IPS DF 6.9 (cell line): ENCODE data around the gene TFB1M.
"Not testable (repeated sequence)": the region's sequence is repeated elsewhere in the genome, so short reads cannot be mapped to it uniquely, and the experiment has no call there.

Experiments used
- DNase-seq: peaks from one replicate; pipeline ENCODE4 v3.0.0-alpha.2; 2013; ENCODE audit warnings: low read depth, low spot score
- H3K27ac ChIP-seq: one replicate; pipeline ENCODE4 v1.5.1; 2013; ENCODE audit warnings: low read length, control low read depth
- H3K27me3 ChIP-seq: 2 replicates; pipeline ENCODE4 v1.6.1; 2013; ENCODE audit warnings: mild to moderate bottlenecking, low read length; ENCODE audit not compliant: control insufficient read depth, insufficient read depth
- H3K36me3 ChIP-seq: 2 replicates; pipeline ENCODE4 v1.6.1; 2013; ENCODE audit warnings: low read length; ENCODE audit not compliant: control insufficient read depth, insufficient read depth
- H3K4me1 ChIP-seq: 2 replicates; pipeline ENCODE4 v1.6.1; 2013; ENCODE audit warnings: low read length; ENCODE audit not compliant: control insufficient read depth, insufficient read depth
- H3K4me3 ChIP-seq: 2 replicates; pipeline ENCODE4 v1.5.1; 2013; ENCODE audit warnings: mild to moderate bottlenecking, low read length
- H3K9me3 ChIP-seq: 2 replicates; pipeline ENCODE4 v1.6.1; 2013; ENCODE audit warnings: low read length, inconsistent platforms; ENCODE audit not compliant: control insufficient read depth, insufficient read depth
- WGBS: extraction: QIAGEN DNeasy Blood & Tissue Kit; methylation state at CpG from one replicate; pipeline ENCODE4 v1.1.7; 2013; ENCODE audit warnings: mixed read lengths, missing lambda C conversion rate; ENCODE audit not compliant: insufficient read length, insufficient coverage; 5-methylcytosine and 5-hydroxymethylcytosine counted together

The TFB1M gene

GRCh38 chr6:155317186-155317585 is 2.9 kb upstream of the TFB1M start:
- Histone ChIP-seq H3K4me3 (no peak overlapping the region), H3K36me3 (no peaks in the 10 kb centered on the region), H3K27ac (no peak overlapping the region), H3K9me3 (no peaks in the 10 kb centered on the region), H3K27me3 (no peaks in the 10 kb centered on the region), H3K4me1 (no peaks in the 10 kb centered on the region)
- no CpG with 5 or more reads among the region's 1 CpG for WGBS
- no peak for DNase-seq

DNA sequence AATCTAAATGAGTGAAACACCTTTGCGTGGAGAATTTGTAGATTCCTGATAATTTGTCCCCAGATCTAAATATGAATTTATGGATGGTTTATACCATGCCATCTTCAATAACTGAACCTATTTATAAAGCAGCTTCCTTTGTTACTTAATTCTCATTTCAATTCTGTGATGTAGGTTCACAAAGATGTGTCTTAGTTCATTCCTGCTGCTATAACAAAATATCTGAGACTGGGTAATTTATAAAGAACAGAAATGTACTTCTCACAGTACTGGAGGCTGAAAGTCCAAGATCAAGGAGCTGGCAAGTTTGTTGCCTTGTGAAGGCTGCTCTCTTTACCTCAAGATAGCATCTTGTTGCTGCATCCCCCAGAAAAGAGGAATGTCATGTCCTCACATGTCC is 2.1 kb upstream of the TFB1M start:
- no peak for DNase-seq
- Histone ChIP-seq H3K4me3 (no peak overlapping the region), H3K36me3 (no peaks in the 10 kb centered on the region), H3K27me3 (no peaks in the 10 kb centered on the region), H3K9me3 (no peaks in the 10 kb centered on the region), H3K4me1 (no peaks in the 10 kb centered on the region), H3K27ac (no peak overlapping the region)
- WGBS = no CpG with 5 or more reads among the region's 1 CpG

DNA sequence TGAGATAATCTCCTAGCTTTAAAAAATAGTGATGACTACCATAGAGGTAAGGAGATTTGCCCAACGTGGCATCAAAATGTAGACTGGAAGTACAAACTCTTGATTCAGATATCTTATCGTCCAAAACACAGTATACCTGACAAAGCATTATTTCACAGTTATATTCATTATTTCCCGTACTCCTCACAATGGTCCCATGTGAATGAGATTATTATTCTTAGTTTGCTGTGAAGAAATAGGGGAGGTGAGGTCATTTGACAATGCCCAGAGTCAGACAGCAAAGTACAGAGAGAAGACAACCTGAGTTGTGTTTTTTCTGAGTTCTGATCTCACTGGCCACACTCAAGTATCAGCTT is 1.2 kb upstream of the TFB1M start:
- no CpG with 5 or more reads among the region's 3 CpGs for WGBS
- H3K4me3 ChIP-seq = no peak overlapping the region

GRCh38 chr6:155314773-155315515 is 660 bp upstream of the TFB1M start:
- no peaks in the 10 kb centered on the region for H3K36me3 ChIP-seq
- DNase-seq = no peak
- H3K4me3 ChIP-seq = peak overlapping the region; percentile 41; the same call in 1 of the 2 replicates
- H3K27ac ChIP-seq = no peak overlapping the region
- no peaks in the 10 kb centered on the region for H3K9me3 ChIP-seq
- no CpG with 5 or more reads among the region's 20 CpGs for WGBS
- no peaks in the 10 kb centered on the region for H3K4me1 ChIP-seq
- no peaks in the 10 kb centered on the region for H3K27me3 ChIP-seq

More for the DNA sequence above, 1.2 kb upstream of the TFB1M start:
- H3K27me3 ChIP-seq = no peaks in the 10 kb centered on the region
- DNase-seq = no peak
- H3K9me3 ChIP-seq = no peaks in the 10 kb centered on the region
- no peaks in the 10 kb centered on the region for H3K4me1 ChIP-seq
- H3K36me3 ChIP-seq = no peaks in the 10 kb centered on the region
- H3K27ac ChIP-seq = no peak overlapping the region

DNA sequence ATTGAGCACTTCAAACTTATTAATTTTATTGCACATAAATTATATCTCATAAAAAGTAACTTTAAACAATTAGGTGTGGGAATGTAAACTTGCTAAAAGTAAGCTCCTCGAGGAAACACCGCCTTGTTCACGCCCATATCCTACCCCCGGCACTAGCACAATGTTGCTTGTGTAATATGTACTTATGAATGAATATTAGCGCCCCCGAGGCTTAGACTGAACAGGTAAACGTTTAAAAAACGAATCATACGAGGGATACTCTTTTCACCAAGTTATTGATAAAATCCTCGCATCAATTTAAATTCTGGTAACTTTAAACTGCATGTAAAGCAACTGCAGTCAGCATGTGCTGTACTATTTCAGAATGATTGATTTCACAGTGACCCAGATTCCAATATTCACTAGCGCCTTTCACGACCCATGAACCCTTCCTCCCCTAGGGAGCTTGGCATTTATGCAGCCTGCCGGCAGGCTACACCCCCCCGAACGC is 637 bp downstream of the TFB1M start:
- no peaks in the 10 kb centered on the region for H3K9me3 ChIP-seq
- H3K27ac ChIP-seq = no peak overlapping the region
- peaks cover 5% of the 10 kb centered on the region; the same call in 1 of the 2 replicates for H3K36me3 ChIP-seq
- H3K27me3 ChIP-seq = no peaks in the 10 kb centered on the region
- peak overlapping the region; percentile 88 for H3K4me3 ChIP-seq
- no CpG with 5 or more reads among the region's 15 CpGs for WGBS
- no peaks in the 10 kb centered on the region for H3K4me1 ChIP-seq
- no peak for DNase-seq

GRCh38 chr6:155312950-155313349 is 1.3 kb downstream of the TFB1M start:
- not testable (repeated sequence) for H3K4me1 ChIP-seq, DNase-seq, H3K27ac ChIP-seq, H3K27me3 ChIP-seq, H3K4me3 ChIP-seq, H3K9me3 ChIP-seq, H3K36me3 ChIP-seq
- WGBS = no CpG with 5 or more reads among the region's 7 CpGs

GRCh38 chr6:155311583-155311982 is 2.7 kb downstream of the TFB1M start:
- no peaks in the 10 kb centered on the region for H3K27me3 ChIP-seq
- H3K9me3 ChIP-seq = no peaks in the 10 kb centered on the region
- H3K4me1 ChIP-seq = no peaks in the 10 kb centered on the region
- H3K36me3 ChIP-seq = peaks cover 6% of the 10 kb centered on the region; the same call in 1 of the 2 replicates
- no CpG with 5 or more reads among the region's 2 CpGs for WGBS
- DNase-seq = no peak
- H3K27ac ChIP-seq = no peak overlapping the region
- no peak overlapping the region for H3K4me3 ChIP-seq

GRCh38 chr6:155311086-155311485 is 3.2 kb downstream of the TFB1M start:
- Histone ChIP-seq H3K9me3 (no peaks in the 10 kb centered on the region), H3K27me3 (no peaks in the 10 kb centered on the region), H3K36me3 (peaks cover 6% of the 10 kb centered on the region; the same call in 1 of the 2 replicates), H3K4me1 (no peaks in the 10 kb centered on the region), H3K27ac (no peak overlapping the region), H3K4me3 (no peak overlapping the region)
- DNase-seq = no peak
- WGBS = no CpG with 5 or more reads among the region's 6 CpGs

DNA sequence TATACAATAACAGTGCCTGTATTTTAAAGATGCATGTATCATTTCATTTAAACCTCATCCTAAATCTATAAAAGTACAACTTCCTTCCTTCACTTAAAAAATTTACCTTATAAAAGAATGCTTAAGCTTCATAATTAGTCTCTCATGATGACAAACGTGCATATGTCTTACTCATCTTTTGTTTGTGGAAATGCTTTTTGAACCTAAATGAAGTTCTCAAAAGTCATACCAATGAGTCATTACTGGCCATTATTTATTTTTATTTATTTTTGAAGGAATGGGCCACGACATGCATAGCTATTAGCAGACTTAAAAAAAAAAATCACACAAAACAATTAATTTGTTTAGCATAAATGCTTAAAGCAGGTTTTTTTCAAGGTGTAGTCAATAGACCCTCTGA is 3.7 kb downstream of the TFB1M start:
- no peak overlapping the region for H3K27ac ChIP-seq
- no peak for DNase-seq
- no peaks in the 10 kb centered on the region for H3K4me1 ChIP-seq
- WGBS = no CpG with 5 or more reads among the region's 2 CpGs
- no peaks in the 10 kb centered on the region for H3K9me3 ChIP-seq
- H3K36me3 ChIP-seq = peaks cover 6% of the 10 kb centered on the region; the same call in 1 of the 2 replicates
- no peaks in the 10 kb centered on the region for H3K27me3 ChIP-seq
- H3K4me3 ChIP-seq = no peak overlapping the region

- Histone ChIP-seq H3K9me3 (no peaks in the 10 kb centered on the region), H3K27me3 (no peaks in the 10 kb centered on the region), H3K36me3 (peaks cover 6% of the 10 kb centered on the region; the same call in 1 of the 2 replicates), H3K4me1 (no peaks in the 10 kb centered on the region), H3K4me3 (no peak overlapping the region), H3K27ac (no peak overlapping the region)
- WGBS = no CpG with 5 or more reads among the region's 4 CpGs
- no peak for DNase-seq
Observed at GRCh38 chr6:155309150-155309549, 5.1 kb downstream of the TFB1M start.

DNA sequence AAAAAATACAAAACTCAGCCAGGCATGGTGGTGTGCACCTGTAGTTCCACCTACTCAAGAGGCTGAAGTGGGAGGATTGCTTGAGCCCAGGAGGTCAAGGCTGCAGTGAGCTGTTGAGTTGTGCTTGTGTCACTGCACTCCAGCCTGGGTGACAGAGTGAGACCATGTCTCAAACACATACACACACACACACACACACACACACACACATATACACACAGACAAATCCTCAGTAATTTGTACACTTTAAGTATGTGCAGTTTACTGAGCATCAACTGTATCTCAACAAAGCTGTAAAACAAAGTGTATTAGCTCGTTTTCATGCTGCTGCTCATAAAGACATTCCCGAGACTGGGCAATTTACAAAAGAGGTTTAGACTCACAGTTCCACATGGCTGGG is 7.3 kb downstream of the TFB1M start:
- H3K9me3 ChIP-seq = no peaks in the 10 kb centered on the region
- H3K27ac ChIP-seq = no peak overlapping the region
- no peak overlapping the region for H3K4me3 ChIP-seq
- H3K4me1 ChIP-seq = no peaks in the 10 kb centered on the region
- H3K27me3 ChIP-seq = no peaks in the 10 kb centered on the region
- WGBS = no CpG with 5 or more reads among the region's 2 CpGs
- peaks cover 6% of the 10 kb centered on the region; the same call in 1 of the 2 replicates for H3K36me3 ChIP-seq
- no peak for DNase-seq
